ENCODE results near the gene OXGR1.
"Not testable (repeated sequence)": the region's sequence is repeated elsewhere in the genome, so short reads cannot be mapped to it uniquely, and the experiment has no call there.

Gene OXGR1

GRCh38 chr13:96994017-96994857 is at the start of gene OXGR1:
Gene OXGR1 (minus strand): TSS chr13:96994476. CDS start chr13:96987759, 6,717 bp downstream.
- DNase-seq (ENCODE audit: low read depth in 3 of 3) = no peak

- no peak for DNase-seq (ENCODE audit: low read depth in 3 of 3)
Observed at GRCh38 chr13:97043302-97043701, 49.0 kb upstream of the OXGR1 start.

- no peak for DNase-seq (ENCODE audit: low read depth in 3 of 3)
Observed at GRCh38 chr13:97030705-97031452, 36.6 kb upstream of the OXGR1 start.

GRCh38 chr13:97028441-97029299 is 34.4 kb upstream of the OXGR1 start:
- DNase-seq (ENCODE audit: low read depth in 3 of 3) = peak in 2 of 3 donors; percentile 24 to 40

- no peak for DNase-seq (ENCODE audit: low read depth in 3 of 3)
Observed at GRCh38 chr13:97027162-97027554, 32.9 kb upstream of the OXGR1 start.

GRCh38 chr13:97026531-97027161 is 32.4 kb upstream of the OXGR1 start:
- DNase-seq (ENCODE audit: low read depth in 3 of 3) = no peak

- not testable (repeated sequence) for DNase-seq (ENCODE audit: low read depth in 3 of 3)
Observed at GRCh38 chr13:97023812-97024211, 29.5 kb upstream of the OXGR1 start.

- DNase-seq (ENCODE audit: low read depth in 3 of 3) = no peak
Observed at GRCh38 chr13:97023117-97023516, 28.8 kb upstream of the OXGR1 start.

GRCh38 chr13:97021241-97021640 is 27.0 kb upstream of the OXGR1 start:
- DNase-seq (ENCODE audit: low read depth in 3 of 3) = no peak

GRCh38 chr13:97020689-97021240 is 26.5 kb upstream of the OXGR1 start:
- DNase-seq (ENCODE audit: low read depth in 3 of 3) = no peak

- DNase-seq (ENCODE audit: low read depth in 3 of 3) = no peak
Observed at GRCh38 chr13:97020194-97020593, 25.9 kb upstream of the OXGR1 start.

- DNase-seq (ENCODE audit: low read depth in 3 of 3) = no peak
Observed at GRCh38 chr13:97019236-97019635, 25.0 kb upstream of the OXGR1 start.

GRCh38 chr13:97018029-97018819 is 23.9 kb upstream of the OXGR1 start:
- DNase-seq (ENCODE audit: low read depth in 3 of 3) = peak in 1 of 3 donors; percentile 16

- DNase-seq (ENCODE audit: low read depth in 3 of 3) = no peak
Observed at GRCh38 chr13:97017322-97017721, 23.0 kb upstream of the OXGR1 start.

- no peak for DNase-seq (ENCODE audit: low read depth in 3 of 3)
Observed at GRCh38 chr13:97015661-97016350, 21.5 kb upstream of the OXGR1 start.

- DNase-seq (ENCODE audit: low read depth in 3 of 3) = no peak
Observed at GRCh38 chr13:97012251-97013048, 18.2 kb upstream of the OXGR1 start.

- no peak for DNase-seq (ENCODE audit: low read depth in 3 of 3)
Observed at GRCh38 chr13:97011446-97012131, 17.3 kb upstream of the OXGR1 start.

GRCh38 chr13:97008643-97009042 is 14.4 kb upstream of the OXGR1 start:
- DNase-seq (ENCODE audit: low read depth in 3 of 3) = no peak
